GM12801 (cell line): Measurements from ENCODE around the gene ANXA11.

ENCODE experiments used
- CTCF ChIP-seq: IDR thresholded peaks from one replicate; pipeline ENCODE4 v1.5.1; 2011; ENCODE audit warnings: control low read depth; ENCODE audit not compliant: insufficient read length; ENCODE audit errors: extremely low read depth

The ANXA11 gene

DNA sequence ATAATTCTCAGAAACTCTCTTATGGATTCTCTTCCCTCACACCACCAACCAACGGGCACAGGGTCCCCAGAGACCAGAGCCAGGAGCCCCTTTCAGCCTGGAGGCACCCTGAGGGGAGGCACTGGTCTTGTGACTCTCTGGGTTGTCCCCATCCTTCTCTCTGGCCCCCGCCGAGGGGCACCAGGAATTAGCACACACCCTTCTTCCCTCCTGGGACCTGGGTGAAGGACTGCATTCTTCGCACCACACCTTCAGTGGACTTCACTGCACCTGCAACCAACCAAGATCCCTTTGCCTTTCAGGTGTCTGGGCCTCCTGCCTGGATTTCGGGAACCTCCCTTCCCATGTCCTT is 50.7 kb downstream of the ANXA11 start:
- no peak for TF ChIP-seq CTCF

DNA sequence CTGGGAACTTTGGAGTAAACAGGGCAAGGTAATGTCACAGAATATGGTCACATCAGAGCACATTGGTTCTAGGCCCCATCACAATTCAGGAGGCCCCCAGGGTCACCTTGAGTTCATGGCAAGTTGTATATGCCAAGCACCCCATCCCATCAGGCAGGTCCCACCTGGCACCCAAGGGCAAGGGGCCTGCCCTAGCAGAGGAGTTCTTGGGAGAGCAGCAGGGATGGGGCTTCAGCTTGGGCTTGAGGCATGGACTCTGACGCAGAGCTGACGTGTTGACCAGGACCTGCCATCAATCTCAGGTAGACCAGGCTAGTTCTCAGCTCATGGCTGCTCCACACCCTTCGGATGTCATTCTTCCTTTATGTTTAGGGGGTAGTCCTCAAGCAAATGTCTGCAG is 51.9 kb downstream of the ANXA11 start:
- no peak for TF ChIP-seq CTCF

DNA sequence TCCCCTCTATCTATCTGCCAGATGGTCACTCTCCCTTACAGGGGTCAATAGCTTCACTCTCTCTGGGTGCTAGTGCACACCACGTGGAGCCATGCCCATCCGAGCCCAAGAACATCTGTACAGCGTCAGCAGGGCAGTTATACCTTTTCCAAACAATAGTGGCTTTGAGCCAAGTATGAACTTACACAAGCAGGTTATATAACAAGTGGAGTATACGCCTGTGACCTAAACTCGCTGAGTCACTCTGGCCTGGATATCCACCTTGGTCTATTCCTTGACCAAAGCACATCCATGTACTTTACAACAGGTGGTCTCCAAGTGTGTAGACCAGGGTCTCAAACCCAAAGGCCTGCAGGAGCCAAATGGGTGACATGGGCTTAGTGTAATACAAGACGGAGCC is 52.5 kb downstream of the ANXA11 start:
- no peak for TF ChIP-seq CTCF

DNA sequence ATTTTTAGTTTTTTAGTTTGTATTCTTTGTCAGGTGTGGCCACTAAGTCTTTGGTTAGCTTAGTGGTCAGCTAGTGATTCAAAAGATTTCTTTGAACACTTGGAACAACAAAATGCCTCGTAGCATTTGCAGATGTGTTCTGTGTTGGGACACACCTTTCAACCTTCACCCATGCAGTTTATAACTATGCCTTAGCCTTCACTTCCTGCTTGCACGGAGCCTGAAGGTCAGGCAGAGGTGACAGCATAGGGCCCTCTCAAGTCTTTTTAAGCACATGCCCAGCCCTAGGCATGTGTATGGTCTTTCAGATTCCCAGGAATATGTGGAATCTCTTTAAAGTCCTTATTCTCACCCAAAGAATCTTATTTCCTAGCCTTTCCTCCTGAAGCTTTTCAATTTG is 55.2 kb downstream of the ANXA11 start:
- TF ChIP-seq CTCF = no peak

DNA sequence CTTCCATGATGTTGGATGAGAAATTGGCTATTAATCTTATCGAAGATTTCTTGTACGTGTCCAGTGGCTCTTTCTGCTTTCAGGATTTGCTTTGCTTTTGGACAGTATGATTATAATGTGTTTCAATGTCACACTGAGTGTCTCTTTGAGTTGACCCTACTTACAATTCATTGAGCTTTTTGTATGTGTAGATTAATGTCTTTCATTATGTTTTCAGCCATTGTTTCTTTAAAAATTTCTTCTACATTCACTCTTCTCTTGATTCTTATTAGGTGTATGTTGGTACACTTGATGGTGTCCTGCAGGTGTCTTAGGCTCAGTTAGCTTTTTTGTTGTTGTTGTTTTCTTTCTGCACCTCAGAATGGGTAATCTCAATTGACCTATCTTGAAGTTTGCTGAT is 56.2 kb downstream of the ANXA11 start:
- TF ChIP-seq CTCF = no peak

DNA sequence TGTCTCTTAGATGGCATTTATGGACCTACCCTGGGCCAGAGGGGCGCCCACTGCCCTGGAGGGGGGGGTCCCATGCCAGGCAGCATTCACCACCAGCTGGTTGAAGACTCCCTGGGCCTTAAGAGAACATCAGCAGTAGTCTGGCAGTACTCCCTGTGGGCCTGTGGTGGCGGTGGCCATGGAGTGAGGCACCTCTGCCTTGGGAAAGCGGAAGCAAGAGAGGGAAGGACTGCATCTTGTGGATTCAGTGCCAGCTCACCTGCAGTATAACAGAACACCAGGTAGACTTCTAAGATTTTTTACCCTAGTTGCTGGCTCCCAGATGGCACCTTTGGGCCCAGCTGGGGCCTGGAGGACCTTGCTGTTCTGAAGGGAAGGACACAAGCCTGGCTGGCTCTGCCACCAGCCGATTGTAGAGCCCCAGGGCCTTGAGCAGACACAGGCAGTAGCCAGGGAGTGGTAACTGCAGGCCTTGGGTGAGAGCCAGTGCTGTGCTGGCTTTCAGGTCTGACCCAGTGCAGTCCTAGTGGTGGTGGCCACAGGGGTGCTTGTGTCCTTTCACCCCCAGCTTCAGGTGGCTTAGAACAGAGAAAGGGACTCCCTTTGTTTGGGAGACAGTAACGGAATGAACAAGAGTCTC is 57.1 kb downstream of the ANXA11 start:
- TF ChIP-seq CTCF = no peak

- TF ChIP-seq CTCF = no peak
Measured at GRCh38 chr10:80146918-80147317, 58.4 kb downstream of the ANXA11 start.

GRCh38 chr10:80144696-80145131 is 60.6 kb downstream of the ANXA11 start:
- TF ChIP-seq CTCF = no peak
